Kidney (tissue), 14 donors: ENCODE data around the gene MED9. TPM values are rescaled to one million over a fixed set of nuclear protein-coding genes. Genes with fewer than 3 reads are reported as not detected.

ENCODE experiments used
- DNase-seq, 5 donors: peaks; one replicate each; pipeline ENCODE4 v3.0.0-alpha.2; 2013 to 2020
- FAIRE-seq: peaks from 2 replicates; lab custom pipeline; 2012; peaks lifted over from hg19 to GRCh38; lab: Jason Lieb, UNC
- H3K27ac ChIP-seq, 2 donors: one replicate each; pipeline ENCODE4 v1.7.0; 2013; ENCODE audit warnings: low read depth in 2 of 2, low read length in 2 of 2, inconsistent platforms in 1 of 2
- H3K27me3 ChIP-seq: one replicate; pipeline ENCODE4 v1.7.1; 2013; ENCODE audit warnings: low read length, inconsistent platforms; ENCODE audit not compliant: control insufficient read depth, insufficient read depth
- H3K36me3 ChIP-seq, 3 donors: one replicate each; pipeline versions ENCODE4 v1.7.0 to v1.7.1; 2013; ENCODE audit warnings: low read length in 3 of 3, control low read depth in 1 of 3, inconsistent platforms in 1 of 3; ENCODE audit not compliant: insufficient read depth in 3 of 3, control insufficient read depth in 2 of 3
- H3K4me1 ChIP-seq, 3 donors: one replicate each; pipeline versions ENCODE4 v1.7.0 to v1.7.1; 2013; ENCODE audit warnings: low read length in 3 of 3, inconsistent platforms in 1 of 3, low read depth in 1 of 3; ENCODE audit not compliant: control insufficient read depth in 2 of 3, insufficient read depth in 2 of 3
- H3K4me3 ChIP-seq, 3 donors: one replicate each; pipeline versions ENCODE4 v1.7.0 to v1.8.1; 2013; ENCODE audit warnings: low read length in 3 of 3, control low read depth in 1 of 3, inconsistent platforms in 1 of 3
- H3K9ac ChIP-seq, 3 donors: one replicate each; pipeline versions ENCODE4 v1.7.0 to v1.7.1; 2013; ENCODE audit warnings: low read length in 3 of 3, control low read depth in 1 of 3, inconsistent platforms in 1 of 3
- H3K9me3 ChIP-seq, 3 donors: one replicate each; pipeline versions ENCODE4 v1.7.0 to v1.7.1; 2013; ENCODE audit warnings: low read length in 3 of 3, control low read depth in 1 of 3, inconsistent platforms in 1 of 3; ENCODE audit not compliant: control insufficient read depth in 2 of 3, insufficient read depth in 1 of 3
- CTCF ChIP-seq: IDR thresholded peaks from 3 replicates; pipeline ENCODE4 v1.5.1; 2012; ENCODE audit warnings: mild to moderate bottlenecking, moderate library complexity, borderline replicate concordance; ENCODE audit not compliant: insufficient read depth; ENCODE audit errors: extremely low read depth
- intact Hi-C: fragments of 100-400 bp; cut with DNase I; formaldehyde crosslinking; loops from one replicate; pipeline ENCODE4 v1.11.1; 2022
- polyA plus RNA-seq: library from polyadenylated mRNA; stranded (reverse); fragments of 350-450 nt; fragmentation: Illumina TruSeq; extraction: RNeasy Lipid Tissue Mini Kit (QIAGEN cat#74804); gene quantifications from one replicate; pipeline ENCODE4 v1.2.3, GENCODE V29; 2014; ENCODE audit warnings: low read depth, low replicate concordance; ENCODE audit not compliant: insufficient read depth
- total RNA-seq: library from RNA; stranded (reverse); fragmentation: NEBNext Ultra II Directional; extraction: Animal tissue kit (Norgen Biotek cat#: 25700); gene quantifications from one replicate; pipeline ENCODE4 v1.2.1, GENCODE V29; 2021
- donor health status: control.
- donor health status: control.
- donor health status: control.
- donor health status: control.
- donor health status: control.
- donor health status: DM: yes; HTN: yes; CAD: no.
- donor health status: Normal renal cell carcinoma (clear cell type).

Gene MED9
- total and polyA plus RNA-seq, 2 donors from 2014 or later: 20.8 to 24.5 TPM

GRCh38 chr17:17431605-17432004, 45.2 kb upstream of the MED9 start:
- H3K9ac ChIP-seq: no peak overlapping the region
- no peak for FAIRE-seq
- no peaks in the 10 kb centered on the region for H3K27me3 ChIP-seq
- intact Hi-C loops: no loop called here
- no peak for DNase-seq
- no peak overlapping the region for H3K27ac ChIP-seq
- no peaks in the 10 kb centered on the region for H3K9me3 ChIP-seq
- H3K36me3 ChIP-seq: no peaks in the 10 kb centered on the region
- no peaks in the 10 kb centered on the region for H3K4me1 ChIP-seq
- no peak for TF ChIP-seq CTCF
- H3K4me3 ChIP-seq: no peak overlapping the region

GRCh38 chr17:17433000-17433703, 43.6 kb upstream of the MED9 start:
- TF ChIP-seq CTCF: no peak
- no peak for FAIRE-seq
- Histone ChIP-seq H3K27me3 (no peaks in the 10 kb centered on the region), H3K4me1 (no peaks in the 10 kb centered on the region), H3K36me3 (no peaks in the 10 kb centered on the region), H3K27ac (no peak overlapping the region), H3K9me3 (no peaks in the 10 kb centered on the region), H3K4me3 (no peak overlapping the region), H3K9ac (no peak overlapping the region)
- intact Hi-C loops: no loop called here
- DNase-seq: no peak

GRCh38 chr17:17434477-17434876, 42.3 kb upstream of the MED9 start:
- Histone ChIP-seq H3K27me3 (no peaks in the 10 kb centered on the region), H3K4me1 (no peaks in the 10 kb centered on the region), H3K27ac (no peak overlapping the region), H3K36me3 (no peaks in the 10 kb centered on the region), H3K9ac (no peak overlapping the region), H3K9me3 (no peaks in the 10 kb centered on the region), H3K4me3 (no peak overlapping the region)
- DNase-seq (no peak), FAIRE-seq (no peak)
- no peak for TF ChIP-seq CTCF
- intact Hi-C loops: no loop called here
